Memory B cell (primary cell): ENCODE results near the gene SULT2B1.

Experiments
- ATAC-seq: fragments of 150-1000 bp; cut with Tn5 transposase; 2 replicates; pipeline ENCODE4 v1.10.0; 2021; ENCODE audit warnings: low read depth, mild to moderate bottlenecking, moderate library complexity
- DNase-seq, 2 donors: peaks; one replicate each; pipeline ENCODE4 v3.0.0; 2022; ENCODE audit warnings: low spot score in 2 of 2
- H3K27ac Mint-ChIP-seq: one replicate; pipeline ENCODE4 v1.8.0; 2022; ENCODE audit warnings: mild to moderate bottlenecking, moderate library complexity, mixed read lengths
- H3K27me3 Mint-ChIP-seq: one replicate; pipeline ENCODE4 v1.8.0; 2022; ENCODE audit warnings: mixed read lengths
- H3K36me3 Mint-ChIP-seq: one replicate; pipeline ENCODE4 v1.8.0; 2022; ENCODE audit warnings: mild to moderate bottlenecking, mixed read lengths
- H3K4me1 Mint-ChIP-seq: one replicate; pipeline ENCODE4 v1.8.0; 2022; ENCODE audit warnings: mixed read lengths
- H3K4me3 Mint-ChIP-seq: one replicate; pipeline ENCODE4 v1.8.0; 2022; ENCODE audit warnings: mild to moderate bottlenecking, moderate library complexity, mixed read lengths
- H3K9me3 Mint-ChIP-seq: one replicate; pipeline ENCODE4 v1.8.0; 2022; ENCODE audit warnings: mixed read lengths

The SULT2B1 gene

DNA sequence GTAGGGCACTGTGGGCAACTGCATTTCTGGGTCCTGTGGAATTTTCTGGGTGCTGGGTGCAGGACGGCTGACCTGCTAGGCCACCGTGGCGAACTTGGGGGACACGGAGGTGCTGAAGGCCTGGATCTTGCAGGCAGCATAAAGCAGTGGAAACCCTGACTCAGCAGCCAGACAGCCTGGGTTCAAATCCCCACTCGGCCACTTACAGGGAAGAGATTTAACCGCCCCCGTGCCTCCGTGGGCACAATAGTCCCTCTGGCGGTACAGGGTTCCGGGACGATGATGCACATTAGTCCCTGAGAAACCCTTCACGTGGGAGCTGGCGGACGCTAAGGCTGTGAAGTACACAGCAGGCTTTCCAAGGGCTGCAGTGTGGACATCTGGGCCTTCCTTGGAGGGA, 59.9 kb downstream of the SULT2B1 start:
- Mint-ChIP-seq H3K4me3 (no peak overlapping the region), H3K27ac (no peak overlapping the region), H3K9me3 (no peaks in the 10 kb centered on the region), H3K4me1 (peaks cover 16% of the 10 kb centered on the region), H3K36me3 (peaks cover 10% of the 10 kb centered on the region), H3K27me3 (no peaks in the 10 kb centered on the region)
- ATAC-seq = no peak
- no peak for DNase-seq

DNA sequence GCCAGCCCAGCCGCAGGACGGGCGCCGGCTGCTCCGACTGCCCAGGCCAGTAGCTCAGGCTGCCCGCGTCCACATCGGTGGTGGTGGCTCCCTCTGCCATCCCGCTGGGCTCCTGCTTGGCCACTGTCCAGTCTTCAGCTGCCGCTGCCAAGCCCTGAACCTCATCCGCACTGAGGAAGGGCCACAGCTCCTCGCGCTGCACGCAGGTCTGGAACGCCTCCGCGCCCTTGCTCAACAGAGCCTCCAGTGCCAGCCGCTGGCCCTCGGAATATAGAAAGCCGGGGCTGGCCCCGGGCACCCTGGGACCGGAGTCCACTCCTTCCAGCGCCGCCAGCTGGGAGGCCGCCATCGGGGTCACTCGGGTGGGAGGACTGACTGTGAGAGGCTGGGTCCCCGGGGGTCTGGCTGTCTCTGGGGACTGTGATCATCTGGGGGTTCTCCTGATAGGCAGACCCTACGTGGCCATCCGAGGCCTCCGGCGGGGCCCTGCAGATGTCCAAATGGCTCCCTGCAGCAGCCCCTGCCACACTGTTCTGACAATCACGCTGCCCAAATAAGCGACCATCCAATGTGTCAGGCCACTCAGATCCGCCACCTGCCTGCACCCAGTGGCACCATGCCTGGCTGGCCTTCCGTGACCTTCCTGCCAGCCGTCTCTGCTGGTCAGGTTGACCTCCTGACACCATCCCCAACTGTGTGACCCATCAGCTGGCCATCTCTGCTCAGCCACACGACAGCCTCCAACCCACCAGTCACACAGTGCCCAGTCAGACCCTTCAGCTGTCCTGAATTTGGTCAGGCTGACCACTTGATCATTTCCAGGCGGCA, 61.3 kb downstream of the SULT2B1 start:
- ATAC-seq = no peak
- Mint-ChIP-seq H3K9me3 (no peaks in the 10 kb centered on the region), H3K36me3 (peaks cover 10% of the 10 kb centered on the region), H3K27ac (peak overlapping the region; percentile 5), H3K4me3 (no peak overlapping the region), H3K27me3 (no peaks in the 10 kb centered on the region), H3K4me1 (peaks cover 21% of the 10 kb centered on the region)
- DNase-seq = no peak

GRCh38 chr19:48613852-48614435, 62.0 kb downstream of the SULT2B1 start:
- ATAC-seq (no peak), DNase-seq (no peak)
- peaks cover 10% of the 10 kb centered on the region for H3K36me3 Mint-ChIP-seq
- no peak overlapping the region for H3K4me3 Mint-ChIP-seq
- H3K27me3 Mint-ChIP-seq = no peaks in the 10 kb centered on the region
- H3K9me3 Mint-ChIP-seq = no peaks in the 10 kb centered on the region
- H3K4me1 Mint-ChIP-seq = peaks cover 16% of the 10 kb centered on the region
- H3K27ac Mint-ChIP-seq = peak overlapping the region; percentile 5

DNA sequence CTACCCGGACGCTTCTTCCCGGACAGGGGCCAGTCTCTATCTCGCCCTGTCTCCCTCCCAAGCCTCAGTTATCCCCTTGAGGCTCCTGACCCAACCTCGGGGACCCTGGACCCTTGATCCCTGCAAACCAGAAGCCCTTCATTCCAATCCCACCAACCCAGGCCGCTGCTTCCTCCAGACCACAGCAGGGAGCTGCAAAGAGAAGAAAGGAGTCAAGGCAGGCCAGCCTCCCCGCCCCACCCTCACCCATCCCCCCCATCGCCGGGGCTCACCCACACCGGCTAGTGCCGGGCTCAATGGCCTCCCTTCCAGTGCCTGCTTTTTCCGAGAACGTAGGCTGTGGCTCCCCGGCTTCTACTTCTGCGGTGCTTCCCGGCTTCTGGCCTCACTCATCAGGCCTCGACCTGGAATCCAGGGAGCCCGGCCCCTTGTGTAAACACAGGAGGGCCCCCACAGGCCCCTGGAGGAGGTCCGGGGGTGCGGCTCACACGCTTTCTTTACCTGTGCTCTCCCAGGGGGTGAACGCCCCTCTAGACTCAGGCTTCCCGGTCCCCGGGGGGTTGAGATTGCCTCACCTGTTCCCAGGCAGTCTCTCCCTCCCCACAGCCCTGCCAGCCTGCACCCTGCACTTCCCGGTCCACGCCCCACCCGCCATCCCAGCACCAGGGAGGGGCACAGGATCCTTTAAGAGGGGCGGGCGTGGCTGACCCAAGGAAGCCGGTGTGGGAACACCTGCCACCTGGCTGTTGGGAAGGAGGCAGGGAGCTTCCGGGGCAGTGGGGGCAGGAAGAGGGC, 62.7 kb downstream of the SULT2B1 start, which contains the start of gene FAM83E:
TSS of gene FAM83E (minus strand) at position 641 of the 795 bp plus-strand sequence. CDS start 1,704 bp downstream, outside the sequence.
- Mint-ChIP-seq H3K4me1 (peaks cover 18% of the 10 kb centered on the region), H3K36me3 (peaks cover 12% of the 10 kb centered on the region), H3K27me3 (no peaks in the 10 kb centered on the region), H3K27ac (peak within 1 kb of the TSS; percentile 5), H3K4me3 (no peak within 1 kb of the TSS), H3K9me3 (no peaks in the 10 kb centered on the region)
- ATAC-seq (no peak), DNase-seq (no peak)

DNA sequence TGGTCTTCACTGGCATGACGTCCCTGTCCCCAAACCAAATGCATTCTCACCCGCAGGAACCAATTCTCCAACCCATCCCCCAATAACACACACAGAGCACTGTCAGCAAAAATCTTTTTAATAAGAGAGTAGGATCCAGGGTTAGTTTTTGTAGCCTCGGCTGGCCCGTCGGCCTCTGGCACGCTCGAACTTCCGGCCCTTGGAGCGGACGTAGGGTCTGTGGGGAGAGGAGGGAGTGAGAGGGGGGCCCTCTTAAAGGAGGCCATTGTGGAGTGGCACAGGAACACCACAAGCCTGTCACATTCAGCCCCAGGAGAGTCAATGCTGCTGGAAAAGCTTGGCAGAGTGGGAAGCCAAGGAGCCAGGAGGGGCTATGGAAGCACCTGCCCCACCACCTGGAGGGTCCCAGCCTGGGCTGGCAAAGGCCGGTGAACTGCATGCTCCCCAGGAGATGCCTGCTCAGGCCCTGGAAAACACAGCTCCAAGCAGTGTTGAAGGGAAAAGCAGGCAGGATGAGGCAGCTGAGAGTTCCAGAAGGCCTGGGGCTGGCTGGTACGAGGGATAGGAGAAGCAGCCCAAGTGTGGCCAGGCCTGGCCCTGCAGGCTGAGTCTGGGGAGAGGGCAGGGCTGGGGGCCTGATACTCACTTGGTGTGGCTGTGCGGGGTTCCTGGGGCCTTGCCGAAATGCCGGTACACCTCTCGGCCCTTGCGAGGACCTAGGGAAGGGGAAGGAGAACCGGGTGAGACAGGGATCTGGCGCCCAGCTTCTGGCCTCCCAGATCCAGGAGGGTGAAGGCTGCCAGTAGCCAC, 63.5 kb downstream of the SULT2B1 start:
- Mint-ChIP-seq H3K27ac (no peak overlapping the region), H3K4me1 (peaks cover 21% of the 10 kb centered on the region), H3K4me3 (no peak overlapping the region), H3K9me3 (no peaks in the 10 kb centered on the region), H3K36me3 (peaks cover 13% of the 10 kb centered on the region), H3K27me3 (no peaks in the 10 kb centered on the region)
- DNase-seq (no peak), ATAC-seq (no peak)

DNA sequence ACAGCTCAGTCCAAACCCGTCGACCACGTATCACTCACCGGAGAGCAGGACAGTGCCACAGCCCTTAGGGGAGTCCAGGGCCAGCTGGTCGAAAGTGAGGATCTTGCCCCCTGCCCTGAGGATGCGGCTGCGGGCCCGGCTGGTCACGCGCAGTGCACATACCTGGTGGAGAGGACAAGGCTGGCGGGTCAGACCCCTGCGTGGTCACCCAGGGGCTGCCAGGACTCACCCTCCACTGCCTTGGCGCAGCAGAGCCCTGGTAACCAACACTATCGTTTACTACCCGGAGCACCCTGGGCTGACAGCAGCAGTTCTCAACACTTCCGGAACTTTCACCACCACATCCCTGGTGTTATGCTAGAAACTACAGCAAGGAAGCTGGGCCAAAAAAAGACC, 64.1 kb downstream of the SULT2B1 start:
- Mint-ChIP-seq H3K27ac (peak overlapping the region; percentile 72), H3K36me3 (peaks cover 13% of the 10 kb centered on the region), H3K4me1 (peaks cover 21% of the 10 kb centered on the region), H3K9me3 (no peaks in the 10 kb centered on the region), H3K4me3 (peak overlapping the region; percentile 44), H3K27me3 (no peaks in the 10 kb centered on the region)
- ATAC-seq (no peak), DNase-seq (no peak)

DNA sequence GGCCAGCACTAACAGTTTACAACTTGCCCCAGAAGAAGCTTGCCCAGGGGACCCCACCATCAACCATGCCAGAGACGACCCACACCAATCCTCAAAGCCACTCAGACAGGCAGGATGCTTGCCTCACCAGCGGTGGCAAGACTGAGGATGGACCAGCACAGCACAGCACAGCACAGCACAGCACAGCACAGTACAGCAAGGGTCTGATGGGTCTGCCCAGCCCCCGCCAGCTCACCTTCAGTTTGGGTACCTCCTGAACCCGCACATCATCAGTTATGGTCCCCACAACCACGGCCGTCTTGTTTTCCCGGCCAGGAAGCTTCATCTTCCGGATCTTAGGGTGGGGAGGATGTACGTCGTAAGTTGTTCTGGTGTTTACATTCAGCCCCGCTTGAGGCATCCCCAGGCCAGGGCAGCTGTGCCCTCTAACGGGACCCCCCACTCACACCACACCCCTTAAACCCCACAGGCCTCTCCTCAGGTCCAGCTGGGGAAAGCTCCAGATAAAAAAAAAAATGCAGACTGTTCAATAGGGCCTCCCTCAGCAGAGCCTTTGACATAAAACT, 64.6 kb downstream of the SULT2B1 start:
- H3K36me3 Mint-ChIP-seq = peaks cover 13% of the 10 kb centered on the region
- H3K27me3 Mint-ChIP-seq = no peaks in the 10 kb centered on the region
- H3K4me1 Mint-ChIP-seq = peaks cover 21% of the 10 kb centered on the region
- peak overlapping the region; percentile 72 for H3K27ac Mint-ChIP-seq
- H3K4me3 Mint-ChIP-seq = peak overlapping the region; percentile 98
- ATAC-seq (no peak), DNase-seq (no peak)
- no peaks in the 10 kb centered on the region for H3K9me3 Mint-ChIP-seq

GRCh38 chr19:48617146-48617937, 65.4 kb downstream of the SULT2B1 start:
- H3K36me3 Mint-ChIP-seq = peaks cover 13% of the 10 kb centered on the region
- H3K27me3 Mint-ChIP-seq = no peaks in the 10 kb centered on the region
- peak overlapping the region; percentile 95 for H3K27ac Mint-ChIP-seq
- peak overlapping the region; percentile 98 for H3K4me3 Mint-ChIP-seq
- H3K4me1 Mint-ChIP-seq = peaks cover 22% of the 10 kb centered on the region
- no peak for ATAC-seq
- no peaks in the 10 kb centered on the region for H3K9me3 Mint-ChIP-seq
- DNase-seq = no peak

DNA sequence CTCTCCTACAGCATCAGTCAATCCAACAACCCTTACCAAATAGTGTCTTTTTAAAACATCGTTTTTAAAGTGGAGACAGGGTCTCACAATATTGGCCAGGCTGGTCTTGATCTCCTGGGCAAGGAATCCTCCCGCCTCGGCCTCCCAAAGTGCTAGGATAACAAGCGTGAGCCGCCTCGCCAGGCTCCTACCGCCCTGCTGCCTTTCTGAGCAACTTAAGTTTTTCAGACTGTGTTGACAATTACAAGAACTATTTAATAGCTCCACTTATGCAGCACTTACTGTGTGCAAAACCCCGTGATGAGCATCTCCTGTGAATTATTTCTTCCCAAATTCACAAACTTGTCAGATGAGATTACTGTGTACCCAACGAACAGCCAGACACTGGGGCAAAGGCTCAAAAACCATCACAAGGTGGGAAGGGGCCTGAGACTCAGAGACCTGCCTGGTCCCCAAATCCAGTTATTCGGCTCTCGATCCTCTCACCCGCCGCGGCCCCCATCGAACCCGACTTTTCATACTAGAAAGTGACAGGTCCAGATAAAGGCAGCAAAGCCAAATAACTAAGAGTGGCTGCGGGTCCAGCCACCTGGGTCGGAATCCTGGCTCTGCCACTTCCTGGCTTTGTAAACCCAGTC, 66.4 kb downstream of the SULT2B1 start:
- Mint-ChIP-seq H3K36me3 (peaks cover 17% of the 10 kb centered on the region), H3K9me3 (no peaks in the 10 kb centered on the region), H3K27ac (peak overlapping the region; percentile 95), H3K27me3 (no peaks in the 10 kb centered on the region), H3K4me3 (peak overlapping the region; percentile 98), H3K4me1 (peaks cover 27% of the 10 kb centered on the region)
- no peak for ATAC-seq
- DNase-seq = no peak

- DNase-seq (peak; percentile 91 to 93), ATAC-seq (peak; percentile 81)
- H3K4me1 Mint-ChIP-seq = peaks cover 31% of the 10 kb centered on the region
- peak within 1 kb of the TSS; percentile 95 for H3K27ac Mint-ChIP-seq
- no peaks in the 10 kb centered on the region for H3K9me3 Mint-ChIP-seq
- H3K36me3 Mint-ChIP-seq = peaks cover 22% of the 10 kb centered on the region
- no peaks in the 10 kb centered on the region for H3K27me3 Mint-ChIP-seq
- peak within 1 kb of the TSS; percentile 98 for H3K4me3 Mint-ChIP-seq
These were observed 67.1 kb downstream of the SULT2B1 start, which contains the start of the genes RPL18 and SPHK2 for GRCh38 chr19:48618916-48619691. TSS of gene RPL18 (minus strand) at chr19:48619178. CDS start at chr19:48619143, 35 bp downstream. TSS of gene SPHK2 (plus strand) at chr19:48619506. CDS start at chr19:48620515, 1,009 bp downstream.

DNA sequence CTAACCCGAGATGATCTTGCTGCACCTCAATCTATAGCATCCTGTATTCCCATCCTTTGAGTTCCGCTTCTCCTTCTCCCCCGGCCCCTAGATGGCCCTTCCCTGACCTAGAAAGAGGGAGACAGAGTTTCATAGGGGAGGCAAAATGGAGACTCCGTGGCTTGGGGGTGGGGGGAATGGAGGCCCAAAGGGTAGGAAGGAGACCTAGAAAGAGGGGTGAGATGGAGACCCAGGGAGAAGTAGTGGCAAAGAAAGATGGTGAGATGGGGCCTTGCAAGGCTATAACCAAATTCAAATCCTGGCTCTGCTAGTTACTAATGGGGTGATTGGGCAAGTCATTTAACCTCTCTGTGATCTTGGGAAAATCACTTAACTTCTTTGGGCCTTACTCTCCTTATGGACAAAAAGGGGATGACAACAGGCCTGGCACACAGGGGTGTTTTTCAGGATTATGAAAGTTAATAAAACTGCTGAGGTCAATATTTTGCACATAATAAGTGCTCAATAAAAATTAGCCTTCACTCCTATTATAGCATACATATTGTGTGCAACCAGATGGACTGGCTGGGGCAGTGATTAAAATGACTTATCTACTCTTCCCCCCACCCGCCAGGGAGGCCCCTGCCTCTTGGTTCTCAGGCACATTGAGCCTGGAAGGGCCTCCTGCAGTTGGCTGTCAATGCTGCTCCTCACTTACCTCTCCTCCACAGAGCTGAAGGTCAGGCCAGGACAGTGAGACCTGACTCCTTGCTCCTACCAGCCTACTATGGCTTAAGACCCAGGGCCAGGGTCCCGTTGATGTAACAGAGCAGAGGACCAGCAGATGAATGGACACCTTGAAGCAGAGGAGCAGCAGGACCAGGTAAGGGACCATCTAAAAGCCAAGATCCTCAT, 68.0 kb downstream of the SULT2B1 start:
- Mint-ChIP-seq H3K36me3 (peaks cover 22% of the 10 kb centered on the region), H3K4me3 (peak overlapping the region; percentile 98), H3K27ac (peak overlapping the region; percentile 95), H3K27me3 (no peaks in the 10 kb centered on the region), H3K9me3 (no peaks in the 10 kb centered on the region), H3K4me1 (peaks cover 37% of the 10 kb centered on the region)
- DNase-seq = no peak
- no peak for ATAC-seq
